Peyer's patch (tissue), 4 donors: ENCODE results near the gene LMBRD2. TPM values are rescaled to one million over a fixed set of nuclear protein-coding genes. Genes with fewer than 3 reads are reported as not detected.
A peak's percentile ranks its signal among the peaks of the same experiment; 100 is the strongest.
"Not testable (repeated sequence)": the region's sequence is repeated elsewhere in the genome, so short reads cannot be mapped to it uniquely, and the experiment has no call there.

Experiments used
- DNase-seq, 3 donors: peaks; one replicate each; pipeline ENCODE4 v3.0.0-alpha.2; 2017 to 2019
- H3K27ac ChIP-seq, 4 donors: fragments of 200-600 bp; sonication (generic); one replicate each; pipeline ENCODE4 v1.5.1; 2016 to 2019
- H3K27me3 ChIP-seq, 2 donors: fragments of 200-600 bp; sonication (generic); one replicate each; pipeline ENCODE4 v1.5.1; 2019
- H3K36me3 ChIP-seq, 3 donors: fragments of 200-600 bp; sonication (generic); one replicate each; pipeline ENCODE4 v1.5.1; 2016 to 2019
- H3K4me1 ChIP-seq, 4 donors: fragments of 200-600 bp; sonication (generic); one replicate each; pipeline ENCODE4 v1.5.1; 2016 to 2019
- H3K4me3 ChIP-seq, 4 donors: fragments of 200-600 bp; sonication (generic); 1 replicate in 3 of 4; 2 replicates in 1 of 4; pipeline ENCODE4 v1.5.1; 2016 to 2019; ENCODE audit warnings: mild to moderate bottlenecking in 1 of 4
- H3K9me3 ChIP-seq, 4 donors: fragments of 200-600 bp; sonication (generic); one replicate each; pipeline ENCODE4 v1.5.1; 2016 to 2019; ENCODE audit warnings: mild to moderate bottlenecking in 1 of 4
- CTCF ChIP-seq, 6 experiments: fragments of 450-650 bp in 4 of 6; fragments of 200-600 bp in 2 of 6; sonication (generic) in 1 of 6; IDR thresholded peaks; one replicate each; pipeline ENCODE4 v1.5.1; 2017 to 2019; ENCODE audit warnings: antibody characterized with exemption in 6 of 6, mild to moderate bottlenecking in 3 of 6, moderate library complexity in 1 of 6
- POLR2A ChIP-seq, 2 donors: fragments of 450-650 bp; IDR thresholded peaks; one replicate each; pipeline ENCODE4 v1.5.1; 2017; ENCODE audit warnings: antibody characterized with exemption in 2 of 2, mild to moderate bottlenecking in 2 of 2, moderate library complexity in 2 of 2
- total RNA-seq, 4 donors: library from RNA; depleted of rRNA; stranded (reverse); fragments of >200 nt; gene quantifications; one replicate each; pipeline ENCODE4 v1.1.0, GENCODE V29; 2016

Gene LMBRD2
- 10 to 100 TPM in 3 of 4 donors, 1 to 10 TPM in 1; 9.9 to 55.3 (median 22.0) TPM for total RNA-seq

GRCh38 chr5:36151434-36152323 is at the start of gene LMBRD2, which contains the start of gene SKP2:
Gene LMBRD2, minus strand, starts transcription at chr5:36151887. Its CDS starts 8,538 bp downstream, at chr5:36143349.
Gene SKP2, plus strand, starts transcription at chr5:36152111. Its CDS starts 152 bp downstream, at chr5:36152263.
- no peaks in the 10 kb centered on the region for H3K9me3 ChIP-seq
- TF ChIP-seq CTCF (IDR thresholded peaks at IDR 0.05) (no peak), POLR2A (IDR thresholded peaks at IDR 0.05) (peak; percentile 57 to 63)
- H3K27me3 ChIP-seq = no peaks in the 10 kb centered on the region
- DNase-seq = peak; percentile 97 to 99 (median 98)
- H3K27ac ChIP-seq = peak within 1 kb of the TSS; percentile 78 to 86 (median 82)
- peaks cover 0 to 16% (median 5%) of the 10 kb centered on the region in 4 donors for H3K4me1 ChIP-seq
- H3K4me3 ChIP-seq = peak within 1 kb of the TSS; percentile 70 to 94 (median 84)
- no peaks in the 10 kb centered on the region for H3K36me3 ChIP-seq

GRCh38 chr5:36200513-36200912 is 48.8 kb upstream of the LMBRD2 start:
- Histone ChIP-seq H3K9me3 (no peaks in the 10 kb centered on the region), H3K27me3 (no peaks in the 10 kb centered on the region), H3K27ac (no peak overlapping the region), H3K36me3 (peaks cover 0 to 38% (median 0%) of the 10 kb centered on the region in 3 donors), H3K4me3 (no peak overlapping the region), H3K4me1 (no peaks in the 10 kb centered on the region)
- no peak for TF ChIP-seq CTCF (IDR thresholded peaks at IDR 0.05)
- TF ChIP-seq POLR2A (IDR thresholded peaks at IDR 0.05) = no peak
- no peak for DNase-seq

- Histone ChIP-seq H3K9me3 (no peaks in the 10 kb centered on the region), H3K4me1 (no peaks in the 10 kb centered on the region), H3K4me3 (no peak overlapping the region), H3K27me3 (no peaks in the 10 kb centered on the region), H3K27ac (no peak overlapping the region), H3K36me3 (peaks cover 0 to 44% (median 0%) of the 10 kb centered on the region in 3 donors)
- no peak for DNase-seq
- TF ChIP-seq POLR2A (IDR thresholded peaks at IDR 0.05) (no peak), CTCF (IDR thresholded peaks at IDR 0.05) (no peak)
Measured at GRCh38 chr5:36199620-36200019, 47.9 kb upstream of the LMBRD2 start.

GRCh38 chr5:36198783-36199182 is 47.1 kb upstream of the LMBRD2 start:
- H3K4me1 ChIP-seq, H3K9me3 ChIP-seq, DNase-seq, H3K27ac ChIP-seq, H3K4me3 ChIP-seq, H3K27me3 ChIP-seq: not testable (repeated sequence)
- H3K36me3 ChIP-seq = peaks cover 0 to 49% (median 0%) of the 10 kb centered on the region in 3 donors

- no peaks in the 10 kb centered on the region for H3K9me3 ChIP-seq
- TF ChIP-seq POLR2A (IDR thresholded peaks at IDR 0.05) = no peak
- TF ChIP-seq CTCF (IDR thresholded peaks at IDR 0.05) = no peak
- H3K27me3 ChIP-seq = no peaks in the 10 kb centered on the region
- H3K27ac ChIP-seq = no peak overlapping the region
- DNase-seq = no peak
- H3K36me3 ChIP-seq = peaks cover 0 to 44% (median 0%) of the 10 kb centered on the region in 3 donors
- H3K4me1 ChIP-seq = no peaks in the 10 kb centered on the region
- no peak overlapping the region for H3K4me3 ChIP-seq
Measured at GRCh38 chr5:36198281-36198680, 46.6 kb upstream of the LMBRD2 start.

GRCh38 chr5:36193746-36194145 is 42.1 kb upstream of the LMBRD2 start:
- DNase-seq = no peak
- H3K9me3 ChIP-seq = peaks cover 0 to 10% (median 0%) of the 10 kb centered on the region in 4 donors
- H3K27ac ChIP-seq = no peak overlapping the region
- no peaks in the 10 kb centered on the region for H3K27me3 ChIP-seq
- peaks cover 0 to 36% (median 0%) of the 10 kb centered on the region in 3 donors for H3K36me3 ChIP-seq
- no peak overlapping the region for H3K4me3 ChIP-seq
- H3K4me1 ChIP-seq = no peaks in the 10 kb centered on the region
- TF ChIP-seq POLR2A (IDR thresholded peaks at IDR 0.05) (no peak), CTCF (IDR thresholded peaks at IDR 0.05) (no peak)

GRCh38 chr5:36184408-36184807 is 32.7 kb upstream of the LMBRD2 start:
- H3K36me3 ChIP-seq, H3K27ac ChIP-seq, H3K4me3 ChIP-seq, DNase-seq, H3K4me1 ChIP-seq, H3K9me3 ChIP-seq, H3K27me3 ChIP-seq: not testable (repeated sequence)
